NT2/D1 (cell line): ENCODE data around the gene CDHR4.

Source experiments
- SUZ12 ChIP-seq: IDR thresholded peaks from 2 replicates; pipeline ENCODE4 v1.6.1; 2011; ENCODE audit not compliant: insufficient read length, insufficient read depth; ENCODE audit errors: extremely low read depth
- YY1 ChIP-seq: IDR thresholded peaks from 2 replicates; pipeline ENCODE4 v1.6.1; 2011; ENCODE audit not compliant: insufficient read length, insufficient read depth
- ZNF274 ChIP-seq: IDR thresholded peaks from 2 replicates; pipeline ENCODE4 v1.6.1; 2011; ENCODE audit warnings: mild to moderate bottlenecking, low read depth, low read length

DNA sequence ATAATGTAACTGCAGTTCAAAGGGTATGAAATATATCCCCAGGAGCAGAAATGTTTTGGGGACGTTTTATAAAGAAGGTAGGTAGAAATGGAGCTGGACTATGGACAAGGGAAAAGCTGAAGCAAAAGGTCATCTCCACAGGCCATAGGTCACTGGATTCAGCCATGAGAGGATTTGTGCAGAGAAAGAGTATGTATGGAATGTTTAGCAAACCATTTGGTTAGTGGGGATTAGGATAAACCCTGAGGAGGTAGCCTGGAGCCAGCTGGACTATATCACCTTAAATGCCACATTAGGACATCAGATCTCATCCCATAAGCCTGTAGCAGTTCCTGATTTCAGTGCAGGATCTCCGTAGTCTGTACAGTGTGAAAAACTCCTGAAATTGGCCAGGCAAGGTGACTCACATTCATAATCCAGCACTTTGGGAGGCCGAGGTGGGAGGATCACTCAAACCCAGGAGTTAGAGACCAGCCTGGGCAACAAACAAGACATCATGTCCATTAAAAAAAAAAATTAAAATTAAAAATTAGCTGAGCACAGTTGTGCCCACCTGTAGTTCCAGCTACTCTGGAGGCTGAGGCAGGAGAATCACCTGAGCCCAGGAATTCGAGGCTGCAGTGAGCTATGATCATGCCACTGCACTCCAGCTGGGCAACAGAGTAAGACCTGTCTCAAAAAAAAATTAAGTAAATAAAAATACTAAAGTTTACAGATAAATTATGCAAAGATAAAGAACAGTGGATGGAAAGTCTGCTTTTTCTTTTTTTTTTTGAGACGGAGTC, 18.1 kb downstream of the CDHR4 start:
- no peak for TF ChIP-seq ZNF274
- no peak for TF ChIP-seq YY1
- TF ChIP-seq SUZ12: no peak
